Lower lobe of right lung (tissue), 2 donors: ENCODE results near the gene EBP. TPM values are rescaled to one million over a fixed set of nuclear protein-coding genes. Genes with fewer than 3 reads are reported as not detected.

Source experiments
- ATAC-seq, 2 donors: fragments of 200-7000 bp; cut with Tn5 transposase; one replicate each; pipeline ENCODE4 v1.9.1; 2020 to 2022; ENCODE audit warnings: mild to moderate bottlenecking in 2 of 2, moderate library complexity in 2 of 2
- DNase-seq: peaks from one replicate; pipeline ENCODE4 v3.0.0-alpha.2; 2020
- H3K27ac ChIP-seq: fragments of 200-600 bp; one replicate; pipeline ENCODE4 v1.8.0; 2022
- H3K27me3 ChIP-seq: fragments of 200-600 bp; one replicate; pipeline ENCODE4 v1.8.0; 2022; ENCODE audit warnings: low read depth
- H3K36me3 ChIP-seq: fragments of 200-600 bp; one replicate; pipeline ENCODE4 v1.8.0; 2022; ENCODE audit warnings: mild to moderate bottlenecking
- H3K4me1 ChIP-seq: fragments of 200-600 bp; one replicate; pipeline ENCODE4 v1.8.0; 2022
- H3K4me3 ChIP-seq: fragments of 200-600 bp; one replicate; pipeline ENCODE4 v1.8.0; 2022; ENCODE audit warnings: mild to moderate bottlenecking
- H3K9me3 ChIP-seq: fragments of 200-600 bp; one replicate; pipeline ENCODE4 v1.8.0; 2022
- intact Hi-C: fragments of 100-400 bp; cut with DNase I; formaldehyde crosslinking; loops from one replicate; pipeline ENCODE4 v1.11.0; 2022
- long read RNA-seq: library from polyadenylated mRNA; unstranded; transcript quantifications from one replicate; pipeline ENCODE4 v2.0.0, GENCODE V29; 2021
- total RNA-seq: library from RNA; stranded (reverse); fragmentation: NEBNext Ultra II Directional; extraction: Animal tissue kit (Norgen Biotek cat#: 25700); gene quantifications from one replicate; pipeline ENCODE4 v1.2.1, GENCODE V29; 2021
- TF ChIP-seq, protein P1 (sequence below): fragments of 200-600 bp; IDR thresholded peaks from one replicate; pipeline ENCODE4 v1.8.0; 2022; ENCODE audit warnings: antibody characterized with exemption, mild to moderate bottlenecking
- donor health status: DM: no; HTN: yes; CAD: no; lungs with severe emphysema.

The EBP gene
- 74.0 TPM for total RNA-seq
- long read RNA-seq, transcript EBP-205 (5 exons, 1,775 nt): major isoform, 41 of 50 reads
- long read RNA-seq, partial matches to known transcripts: 1 of 50 reads
- long read RNA-seq, other reads (novel, unspliced or antisense): 3 of 50 reads

GRCh38 chrX:48521353-48522243 is at the start of gene EBP:
Gene EBP, plus strand, starts transcription at chrX:48521808. Its CDS starts 1,964 bp downstream, at chrX:48523772.
- ATAC-seq (peak; percentile 99), DNase-seq (peak; percentile 94)
- Histone ChIP-seq H3K4me1 (peaks cover 6% of the 10 kb centered on the region), H3K9me3 (no peaks in the 10 kb centered on the region), H3K36me3 (peaks cover 2% of the 10 kb centered on the region), H3K27ac (peak within 1 kb of the TSS; percentile 75), H3K27me3 (no peaks in the 10 kb centered on the region), H3K4me3 (peak within 1 kb of the TSS; percentile 60)
- TF ChIP-seq, protein P1, sequence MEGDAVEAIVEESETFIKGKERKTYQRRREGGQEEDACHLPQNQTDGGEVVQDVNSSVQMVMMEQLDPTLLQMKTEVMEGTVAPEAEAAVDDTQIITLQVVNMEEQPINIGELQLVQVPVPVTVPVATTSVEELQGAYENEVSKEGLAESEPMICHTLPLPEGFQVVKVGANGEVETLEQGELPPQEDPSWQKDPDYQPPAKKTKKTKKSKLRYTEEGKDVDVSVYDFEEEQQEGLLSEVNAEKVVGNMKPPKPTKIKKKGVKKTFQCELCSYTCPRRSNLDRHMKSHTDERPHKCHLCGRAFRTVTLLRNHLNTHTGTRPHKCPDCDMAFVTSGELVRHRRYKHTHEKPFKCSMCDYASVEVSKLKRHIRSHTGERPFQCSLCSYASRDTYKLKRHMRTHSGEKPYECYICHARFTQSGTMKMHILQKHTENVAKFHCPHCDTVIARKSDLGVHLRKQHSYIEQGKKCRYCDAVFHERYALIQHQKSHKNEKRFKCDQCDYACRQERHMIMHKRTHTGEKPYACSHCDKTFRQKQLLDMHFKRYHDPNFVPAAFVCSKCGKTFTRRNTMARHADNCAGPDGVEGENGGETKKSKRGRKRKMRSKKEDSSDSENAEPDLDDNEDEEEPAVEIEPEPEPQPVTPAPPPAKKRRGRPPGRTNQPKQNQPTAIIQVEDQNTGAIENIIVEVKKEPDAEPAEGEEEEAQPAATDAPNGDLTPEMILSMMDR: no peak
- intact Hi-C loops: no loop called here

- H3K9me3 ChIP-seq: no peaks in the 10 kb centered on the region
- intact Hi-C loops: no loop called here
- H3K4me1 ChIP-seq: peaks cover 3% of the 10 kb centered on the region
- ATAC-seq (no peak), DNase-seq (no peak)
- H3K36me3 ChIP-seq: no peaks in the 10 kb centered on the region
- H3K27me3 ChIP-seq: no peaks in the 10 kb centered on the region
- H3K4me3 ChIP-seq: no peak overlapping the region
- TF ChIP-seq, protein P1: no peak
- H3K27ac ChIP-seq: no peak overlapping the region
Observed at GRCh38 chrX:48472225-48472624, 49.4 kb upstream of the EBP start.

- no peak overlapping the region for H3K27ac ChIP-seq
- ATAC-seq: no peak
Observed at GRCh38 chrX:48472851-48473703, 48.5 kb upstream of the EBP start.

DNA sequence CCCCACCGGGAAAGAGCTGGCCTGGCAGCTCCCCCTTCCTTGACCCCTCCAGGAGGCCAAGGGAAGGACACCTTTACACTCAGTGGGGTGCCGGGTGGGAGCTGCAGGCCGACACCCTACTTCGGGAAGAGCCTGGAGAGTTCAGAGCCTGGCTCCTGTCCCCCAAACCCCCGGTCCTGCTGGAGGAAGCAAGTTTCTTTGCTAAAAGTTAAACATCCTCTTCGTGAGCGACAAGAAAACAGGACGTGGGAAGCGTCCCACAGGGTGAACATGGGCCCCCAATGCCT is 48.0 kb upstream of the EBP start:
- intact Hi-C loops: no loop called here
- Histone ChIP-seq H3K4me1 (peaks cover 4% of the 10 kb centered on the region), H3K4me3 (no peak overlapping the region), H3K27ac (no peak overlapping the region), H3K27me3 (no peaks in the 10 kb centered on the region), H3K36me3 (no peaks in the 10 kb centered on the region), H3K9me3 (no peaks in the 10 kb centered on the region)
- DNase-seq (no peak), ATAC-seq (no peak)
- TF ChIP-seq, protein P1: no peak

More at GRCh38 chrX:48472851-48473703, 48.5 kb upstream of the EBP start:
- TF ChIP-seq, protein P1: no peak
- Histone ChIP-seq H3K27me3 (no peaks in the 10 kb centered on the region), H3K4me1 (peaks cover 4% of the 10 kb centered on the region), H3K36me3 (no peaks in the 10 kb centered on the region), H3K9me3 (no peaks in the 10 kb centered on the region), H3K4me3 (no peak overlapping the region)
- DNase-seq: no peak
- intact Hi-C loops: no loop called here

DNA sequence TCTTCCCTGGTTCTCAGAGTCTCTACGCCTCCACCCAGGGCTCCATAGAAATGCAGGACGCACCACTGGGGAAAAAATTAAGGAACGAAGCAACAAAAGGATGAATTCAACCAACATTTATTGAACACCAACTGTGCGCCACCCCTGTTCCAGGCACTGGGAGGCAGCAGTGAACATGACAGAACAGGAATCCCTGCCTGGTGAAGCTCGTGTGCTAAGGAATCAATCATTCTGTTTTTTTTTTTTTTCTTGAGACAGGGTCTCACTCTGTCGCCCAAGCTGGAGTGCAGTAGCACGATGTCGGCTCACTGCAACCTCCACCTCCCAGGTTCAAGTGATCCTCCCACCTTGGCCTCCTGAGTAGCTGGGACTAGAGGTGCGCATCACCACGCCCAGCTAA is 47.5 kb upstream of the EBP start:
- TF ChIP-seq, protein P1: no peak
- H3K4me1 ChIP-seq: peaks cover 4% of the 10 kb centered on the region
- no peaks in the 10 kb centered on the region for H3K9me3 ChIP-seq
- intact Hi-C loops: no loop called here
- no peak for ATAC-seq
- H3K4me3 ChIP-seq: no peak overlapping the region
- no peak for DNase-seq
- H3K27ac ChIP-seq: no peak overlapping the region
- no peaks in the 10 kb centered on the region for H3K27me3 ChIP-seq
- H3K36me3 ChIP-seq: no peaks in the 10 kb centered on the region
